Hepatocyte (in vitro differentiated cells): ENCODE measurements around the gene PLEKHA8. TPM values are rescaled to one million over a fixed set of nuclear protein-coding genes. Genes with fewer than 3 reads are reported as not detected.

Source experiments
- DNase-seq: peaks from one replicate; pipeline ENCODE4 v3.0.0-alpha.2; 2016; ENCODE audit warnings: low spot score
- H2AFZ ChIP-seq: fragments of 200-600 bp; sonication (generic); 2 replicates; pipeline ENCODE4 v1.6.0; 2016; ENCODE audit warnings: antibody characterized with exemption, mild to moderate bottlenecking
- H3K27ac ChIP-seq: fragments of 200-600 bp; sonication (generic); 2 replicates; pipeline ENCODE4 v1.5.1; 2016; ENCODE audit warnings: mild to moderate bottlenecking
- H3K27me3 ChIP-seq: fragments of 200-600 bp; sonication (generic); 2 replicates; pipeline ENCODE4 v1.6.1; 2016
- H3K36me3 ChIP-seq: fragments of 200-600 bp; sonication (generic); replicated peaks from 2 replicates; pipeline ENCODE4 v1.5.1; 2016; ENCODE audit warnings: low read depth; ENCODE audit not compliant: insufficient read depth
- H3K4me1 ChIP-seq: fragments of 200-600 bp; sonication (generic); 2 replicates; pipeline ENCODE4 v1.5.1; 2016; ENCODE audit warnings: mild to moderate bottlenecking, moderate library complexity; ENCODE audit not compliant: insufficient read depth
- H3K4me2 ChIP-seq: fragments of 200-600 bp; sonication (generic); 2 replicates; pipeline ENCODE4 v1.6.0; 2016
- H3K4me3 ChIP-seq: fragments of 200-600 bp; sonication (generic); 2 replicates; pipeline ENCODE4 v1.5.1; 2016; ENCODE audit warnings: mild to moderate bottlenecking
- H3K79me2 ChIP-seq: fragments of 200-600 bp; sonication (generic); 2 replicates; pipeline ENCODE4 v1.6.0; 2017; ENCODE audit warnings: mild to moderate bottlenecking
- H3K9me2 ChIP-seq: fragments of 200-600 bp; sonication (generic); replicated peaks from 2 replicates; pipeline ENCODE4 v1.6.0; 2017; ENCODE audit warnings: mild to moderate bottlenecking; ENCODE audit not compliant: insufficient read depth
- H3K9me3 ChIP-seq: fragments of 200-600 bp; sonication (generic); 2 replicates; pipeline ENCODE4 v1.5.1; 2016; ENCODE audit warnings: low read depth, mild to moderate bottlenecking
- H4K20me1 ChIP-seq: fragments of 200-600 bp; sonication (generic); 2 replicates; pipeline ENCODE4 v1.6.0; 2016; ENCODE audit warnings: mild to moderate bottlenecking; ENCODE audit not compliant: insufficient read depth, poor library complexity, severe bottlenecking
- EZH2 ChIP-seq: fragments of 200-600 bp; sonication (generic); IDR thresholded peaks from 2 replicates; pipeline ENCODE4 v1.6.1; 2016; ENCODE audit warnings: antibody characterized with exemption, mild to moderate bottlenecking, borderline replicate concordance
- EZH2phosphoT487 ChIP-seq: fragments of 200-600 bp; sonication (generic); IDR thresholded peaks from one replicate; pipeline ENCODE4 v1.6.1; 2018; ENCODE audit warnings: antibody characterized with exemption, mild to moderate bottlenecking, low read depth, moderate library complexity; ENCODE audit not compliant: unreplicated experiment, severe bottlenecking
- WGBS: methylation state at CpG from one replicate; pipeline ENCODE4 v1.1.6; 2016; ENCODE audit warnings: low lambda C conversion rate; ENCODE audit errors: missing lambda C conversion rate; 5-methylcytosine and 5-hydroxymethylcytosine counted together
- polyA plus RNA-seq: library from polyadenylated mRNA; unstranded; fragments of >200 nt; fragmentation: Nextera tagmentation; extraction: Ambion mirVana; gene quantifications from 2 replicates; pipeline ENCODE4 v1.2.1, GENCODE V29; 2016
- total RNA-seq: library from RNA; depleted of rRNA; stranded (reverse); fragments of >200 nt; gene quantifications from 2 replicates; pipeline ENCODE4 v1.2.3, GENCODE V29; 2014
- TF ChIP-seq, protein P1 (sequence below): fragments of 200-600 bp; sonication (generic); IDR thresholded peaks from 2 replicates; pipeline ENCODE4 v1.5.1; 2016; ENCODE audit warnings: antibody characterized with exemption, mild to moderate bottlenecking; ENCODE audit not compliant: poor library complexity

PLEKHA8 gene
- total and polyA plus RNA-seq, 2 experiments from 2014 or later, result 8.7 to 17.9 TPM

- Histone ChIP-seq H3K4me1 (peaks cover 4% of the 10 kb centered on the region), H3K4me2 (no peak overlapping the region), H3K27me3 (no peaks in the 10 kb centered on the region), H4K20me1 (peaks cover 6% of the 10 kb centered on the region), H3K4me3 (no peak overlapping the region), H3K9me2 (no peaks in the 10 kb centered on the region), H3K79me2 (no peaks in the 10 kb centered on the region), H2AFZ (no peak overlapping the region), H3K27ac (no peak overlapping the region), H3K9me3 (no peaks in the 10 kb centered on the region), H3K36me3 (no peaks in the 10 kb centered on the region)
- DNase-seq, result no peak
- no peak for TF ChIP-seq EZH2phosphoT487
- WGBS, result 46% methylated on average over 1 of the region's 1 CpG
Measured at GRCh38 chr7:30083334-30083733, 55.1 kb downstream of the PLEKHA8 start.

- Histone ChIP-seq H2AFZ (no peak overlapping the region), H3K4me3 (no peak overlapping the region), H3K4me2 (no peak overlapping the region), H3K27ac (no peak overlapping the region), H3K4me1 (peaks cover 4% of the 10 kb centered on the region), H3K36me3 (no peaks in the 10 kb centered on the region), H3K9me2 (no peaks in the 10 kb centered on the region), H3K79me2 (no peaks in the 10 kb centered on the region), H4K20me1 (peaks cover 6% of the 10 kb centered on the region), H3K27me3 (no peaks in the 10 kb centered on the region), H3K9me3 (no peaks in the 10 kb centered on the region)
- no peak for DNase-seq
- TF ChIP-seq, protein P1, sequence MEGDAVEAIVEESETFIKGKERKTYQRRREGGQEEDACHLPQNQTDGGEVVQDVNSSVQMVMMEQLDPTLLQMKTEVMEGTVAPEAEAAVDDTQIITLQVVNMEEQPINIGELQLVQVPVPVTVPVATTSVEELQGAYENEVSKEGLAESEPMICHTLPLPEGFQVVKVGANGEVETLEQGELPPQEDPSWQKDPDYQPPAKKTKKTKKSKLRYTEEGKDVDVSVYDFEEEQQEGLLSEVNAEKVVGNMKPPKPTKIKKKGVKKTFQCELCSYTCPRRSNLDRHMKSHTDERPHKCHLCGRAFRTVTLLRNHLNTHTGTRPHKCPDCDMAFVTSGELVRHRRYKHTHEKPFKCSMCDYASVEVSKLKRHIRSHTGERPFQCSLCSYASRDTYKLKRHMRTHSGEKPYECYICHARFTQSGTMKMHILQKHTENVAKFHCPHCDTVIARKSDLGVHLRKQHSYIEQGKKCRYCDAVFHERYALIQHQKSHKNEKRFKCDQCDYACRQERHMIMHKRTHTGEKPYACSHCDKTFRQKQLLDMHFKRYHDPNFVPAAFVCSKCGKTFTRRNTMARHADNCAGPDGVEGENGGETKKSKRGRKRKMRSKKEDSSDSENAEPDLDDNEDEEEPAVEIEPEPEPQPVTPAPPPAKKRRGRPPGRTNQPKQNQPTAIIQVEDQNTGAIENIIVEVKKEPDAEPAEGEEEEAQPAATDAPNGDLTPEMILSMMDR, result no peak
- TF ChIP-seq EZH2 (no peak), EZH2phosphoT487 (no peak)
- 91% methylated on average over 3 of the region's 3 CpGs for WGBS
Measured at GRCh38 chr7:30084212-30084611, 56.0 kb downstream of the PLEKHA8 start.

- TF ChIP-seq EZH2phosphoT487 (no peak), EZH2 (no peak)
- TF ChIP-seq, protein P1, result no peak
- DNase-seq, result no peak
- Histone ChIP-seq H2AFZ (no peak overlapping the region), H3K79me2 (no peaks in the 10 kb centered on the region), H3K4me2 (no peak overlapping the region), H3K4me3 (no peak overlapping the region), H3K36me3 (no peaks in the 10 kb centered on the region), H3K27ac (no peak overlapping the region), H3K9me3 (no peaks in the 10 kb centered on the region), H3K9me2 (no peaks in the 10 kb centered on the region), H3K4me1 (peaks cover 4% of the 10 kb centered on the region), H4K20me1 (peaks cover 6% of the 10 kb centered on the region), H3K27me3 (no peaks in the 10 kb centered on the region)
Measured at GRCh38 chr7:30086529-30086928, 58.3 kb downstream of the PLEKHA8 start.

GRCh38 chr7:30087371-30087770 is 59.2 kb downstream of the PLEKHA8 start:
- no peaks in the 10 kb centered on the region for H3K9me2 ChIP-seq
- no peaks in the 10 kb centered on the region for H3K36me3 ChIP-seq
- TF ChIP-seq, protein P1, result no peak
- TF ChIP-seq EZH2 (no peak), EZH2phosphoT487 (no peak)

More at GRCh38 chr7:30087371-30087770, 59.2 kb downstream of the PLEKHA8 start:
- Histone ChIP-seq H3K4me1 (peaks cover 4% of the 10 kb centered on the region), H3K79me2 (no peaks in the 10 kb centered on the region), H4K20me1 (peaks cover 6% of the 10 kb centered on the region), H3K4me2 (no peak overlapping the region), H3K4me3 (no peak overlapping the region), H3K27me3 (no peaks in the 10 kb centered on the region), H3K9me3 (no peaks in the 10 kb centered on the region), H3K27ac (no peak overlapping the region), H2AFZ (no peak overlapping the region)
- no peak for DNase-seq
